ENCODE results near the gene ERGIC3. TPM values are rescaled to one million over a fixed set of nuclear protein-coding genes. Genes with fewer than 3 reads are reported as not detected.

Gene ERGIC3
- polyA plus RNA-seq, 1 donor (not counting 4 experiments of a cell fraction or from before 2014, with no cell fraction given): 201 TPM

GRCh38 chr20:35496481-35496880 is 45.4 kb upstream of the ERGIC3 start:
- Histone ChIP-seq H3K4me2 (ENCODE audit: control insufficient read depth, extremely low read depth, insufficient read depth, low read depth, low read length) (no peak overlapping the region), H2AFZ (ENCODE audit: control insufficient read depth, low read length) (no peak overlapping the region), H3K79me2 (ENCODE audit: control insufficient read depth, insufficient read depth, low read length) (no peaks in the 10 kb centered on the region), H3K9me1 (ENCODE audit: control insufficient read depth, extremely low read depth, insufficient read depth, low read length) (no peaks in the 10 kb centered on the region), H3K36me3 (ENCODE audit: control insufficient read depth in 2 of 2, extremely low read depth in 1 of 2, insufficient read depth in 2 of 2, low read length in 2 of 2) (peaks cover 19 to 25% of the 10 kb centered on the region in 2 experiments), H3K4me1 (ENCODE audit: control insufficient read depth, extremely low read depth, insufficient read depth, low read length) (no peaks in the 10 kb centered on the region), H3K9me3 (ENCODE audit: control insufficient read depth, low read depth, low read length) (no peaks in the 10 kb centered on the region), H4K20me1 (ENCODE audit: control insufficient read depth, extremely low read depth, insufficient read depth, low read length) (no peaks in the 10 kb centered on the region), H3K27ac (ENCODE audit: control insufficient read depth, insufficient read depth, low read length) (no peak overlapping the region), H3K27me3 (ENCODE audit: control insufficient read depth, extremely low read depth, insufficient read depth, low read length) (no peaks in the 10 kb centered on the region), H3K9ac (ENCODE audit: control insufficient read depth, extremely low read depth, insufficient read depth, low read length) (no peak overlapping the region), H3K4me3 (ENCODE audit: control insufficient read depth in 2 of 3, extremely low read depth in 1 of 3, insufficient read depth in 2 of 3, low read depth in 1 of 3, low read length in 3 of 3) (no peak overlapping the region)
- no peak for DNase-seq (ENCODE audit: low read depth, low spot score)
- no peak for FAIRE-seq
- dilution Hi-C loops (cut with MboI; ENCODE audit: extremely low pct_ligation_motif_present, low sequenced_read_pairs): no loop called here
- no peak for TF ChIP-seq EZH2 (IDR thresholded peaks at IDR 0.05; ENCODE audit: low read length)
- no peak for TF ChIP-seq CTCF (optimal IDR thresholded peaks at IDR 0.05 in 1 of 3, IDR thresholded peaks at IDR 0.05 in 1 of 3, conservative IDR thresholded peaks at IDR 0.05 in 1 of 3; ENCODE audit: extremely low read depth in 1 of 3, insufficient read depth in 2 of 3, low read length in 3 of 3)

GRCh38 chr20:35497320-35497719 is 44.6 kb upstream of the ERGIC3 start:
- H3K27me3 ChIP-seq (ENCODE audit: control insufficient read depth, extremely low read depth, insufficient read depth, low read length): no peaks in the 10 kb centered on the region
- H3K9me1 ChIP-seq (ENCODE audit: control insufficient read depth, extremely low read depth, insufficient read depth, low read length): no peaks in the 10 kb centered on the region
- TF ChIP-seq EZH2 (IDR thresholded peaks at IDR 0.05; ENCODE audit: low read length) (no peak), CTCF (optimal IDR thresholded peaks at IDR 0.05 in 1 of 3, IDR thresholded peaks at IDR 0.05 in 1 of 3, conservative IDR thresholded peaks at IDR 0.05 in 1 of 3; ENCODE audit: extremely low read depth in 1 of 3, insufficient read depth in 2 of 3, low read length in 3 of 3) (no peak)
- H3K4me3 ChIP-seq (ENCODE audit: control insufficient read depth in 2 of 3, extremely low read depth in 1 of 3, insufficient read depth in 2 of 3, low read depth in 1 of 3, low read length in 3 of 3): no peak overlapping the region
- peaks cover 19 to 30% of the 10 kb centered on the region in 2 experiments for H3K36me3 ChIP-seq (ENCODE audit: control insufficient read depth in 2 of 2, extremely low read depth in 1 of 2, insufficient read depth in 2 of 2, low read length in 2 of 2)
- H3K4me2 ChIP-seq (ENCODE audit: control insufficient read depth, extremely low read depth, insufficient read depth, low read depth, low read length): no peak overlapping the region
- FAIRE-seq: no peak
- no peaks in the 10 kb centered on the region for H3K4me1 ChIP-seq (ENCODE audit: control insufficient read depth, extremely low read depth, insufficient read depth, low read length)
- dilution Hi-C loops (cut with MboI; ENCODE audit: extremely low pct_ligation_motif_present, low sequenced_read_pairs): no loop called here
- H3K9ac ChIP-seq (ENCODE audit: control insufficient read depth, extremely low read depth, insufficient read depth, low read length): no peak overlapping the region
- no peak overlapping the region for H2AFZ ChIP-seq (ENCODE audit: control insufficient read depth, low read length)
- no peaks in the 10 kb centered on the region for H4K20me1 ChIP-seq (ENCODE audit: control insufficient read depth, extremely low read depth, insufficient read depth, low read length)
- H3K27ac ChIP-seq (ENCODE audit: control insufficient read depth, insufficient read depth, low read length): no peak overlapping the region
- DNase-seq (ENCODE audit: low read depth, low spot score): no peak
- no peaks in the 10 kb centered on the region for H3K79me2 ChIP-seq (ENCODE audit: control insufficient read depth, insufficient read depth, low read length)
- H3K9me3 ChIP-seq (ENCODE audit: control insufficient read depth, low read depth, low read length): no peaks in the 10 kb centered on the region

All from keratinocyte (primary cell).